A549 (cell line): ENCODE measurements around the gene L3MBTL1.

Experiments
- CTCF ChIP-seq: fragments of >200 bp; sonication (Bioruptor Twin); formaldehyde crosslinking; IDR thresholded peaks from 3 replicates; pipeline ENCODE4 v1.5.1; 2016
- JUNB ChIP-seq: fragments of >200 bp; sonication (Bioruptor Twin); formaldehyde crosslinking; IDR thresholded peaks from 2 replicates; pipeline ENCODE4 v1.6.1; 2016
- KDM1A ChIP-seq: fragments of 200-600 bp; sonication (generic); IDR thresholded peaks from 2 replicates; pipeline ENCODE4 v1.6.1; 2016; ENCODE audit warnings: low read depth, mild to moderate bottlenecking
- MAX ChIP-seq: IDR thresholded peaks from 2 replicates; pipeline ENCODE4 v1.6.1; 2012
- MAZ ChIP-seq: fragments of 150-350 bp; IDR thresholded peaks from 2 replicates; pipeline ENCODE4 v1.6.1; 2014; ENCODE audit warnings: antibody characterized with exemption, low read depth, low read length, borderline replicate concordance
- MYC ChIP-seq: IDR thresholded peaks from 2 replicates; pipeline ENCODE4 v1.6.1; 2012; ENCODE audit warnings: mild to moderate bottlenecking, inconsistent platforms, low read length, improper control_type of control experiment, borderline replicate concordance

- TF ChIP-seq JUNB (no peak), MAZ (no peak), CTCF (no peak), KDM1A (no peak), MAX (no peak), MYC (no peak)
Observed at GRCh38 chr20:43559147-43559987, 51.9 kb downstream of the L3MBTL1 start.
